OCI-LY1 (cell line): ENCODE results near the gene KDM5B.

Source experiments
- EZH2 ChIP-seq: fragments of 200-600 bp; sonication (generic), shearing (Covaris generic); IDR thresholded peaks from 2 replicates; pipeline ENCODE4 v1.8.0; 2017; ENCODE audit warnings: borderline replicate concordance, mixed run types, mild to moderate bottlenecking, antibody characterized with exemption, low read length, moderate library complexity, mixed read lengths
- TF ChIP-seq, protein P1 (sequence below): fragments of 200-600 bp; sonication (generic), shearing (Covaris generic); IDR thresholded peaks from 2 replicates; pipeline ENCODE4 v1.5.1; 2017; ENCODE audit warnings: mild to moderate bottlenecking, antibody characterized with exemption, low read length, moderate library complexity, mixed read lengths

DNA sequence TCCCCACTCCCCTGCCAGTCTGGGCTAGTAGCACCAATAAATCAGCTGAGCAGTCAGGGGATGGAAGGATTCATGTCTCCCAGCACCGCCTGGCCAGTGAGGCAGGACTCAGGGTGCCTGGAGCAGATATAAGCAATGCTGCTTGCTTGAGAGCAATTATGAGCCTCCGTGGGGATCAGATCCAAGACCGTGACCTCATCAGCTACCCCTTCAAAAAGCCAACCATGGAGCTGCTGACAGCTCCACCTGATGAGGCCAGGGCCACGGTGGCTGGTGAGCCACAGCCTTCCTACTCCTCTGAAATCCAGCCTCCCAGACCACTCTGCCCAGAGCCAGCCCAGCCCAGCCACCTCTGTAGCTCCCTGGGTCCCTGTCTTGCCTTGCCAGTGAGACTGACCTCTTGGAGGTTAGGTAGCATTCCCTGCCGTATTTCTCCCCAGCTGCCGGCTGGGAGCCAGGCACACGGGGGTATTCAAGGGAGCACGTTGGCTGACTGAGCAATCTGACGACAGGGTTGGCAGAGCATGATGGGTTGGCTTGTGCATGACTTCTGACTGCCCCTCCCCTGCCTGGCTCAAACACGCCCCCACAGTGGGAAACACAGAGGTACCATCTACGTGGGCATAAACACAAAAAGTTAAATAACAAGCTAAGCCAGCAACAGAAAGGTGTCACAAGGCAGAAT lies 126.3 kb downstream of the KDM5B start:
- TF ChIP-seq EZH2: no peak
- TF ChIP-seq, protein P1, sequence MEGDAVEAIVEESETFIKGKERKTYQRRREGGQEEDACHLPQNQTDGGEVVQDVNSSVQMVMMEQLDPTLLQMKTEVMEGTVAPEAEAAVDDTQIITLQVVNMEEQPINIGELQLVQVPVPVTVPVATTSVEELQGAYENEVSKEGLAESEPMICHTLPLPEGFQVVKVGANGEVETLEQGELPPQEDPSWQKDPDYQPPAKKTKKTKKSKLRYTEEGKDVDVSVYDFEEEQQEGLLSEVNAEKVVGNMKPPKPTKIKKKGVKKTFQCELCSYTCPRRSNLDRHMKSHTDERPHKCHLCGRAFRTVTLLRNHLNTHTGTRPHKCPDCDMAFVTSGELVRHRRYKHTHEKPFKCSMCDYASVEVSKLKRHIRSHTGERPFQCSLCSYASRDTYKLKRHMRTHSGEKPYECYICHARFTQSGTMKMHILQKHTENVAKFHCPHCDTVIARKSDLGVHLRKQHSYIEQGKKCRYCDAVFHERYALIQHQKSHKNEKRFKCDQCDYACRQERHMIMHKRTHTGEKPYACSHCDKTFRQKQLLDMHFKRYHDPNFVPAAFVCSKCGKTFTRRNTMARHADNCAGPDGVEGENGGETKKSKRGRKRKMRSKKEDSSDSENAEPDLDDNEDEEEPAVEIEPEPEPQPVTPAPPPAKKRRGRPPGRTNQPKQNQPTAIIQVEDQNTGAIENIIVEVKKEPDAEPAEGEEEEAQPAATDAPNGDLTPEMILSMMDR: no peak
